ENCODE data around the gene PPIL4.
"Not testable (repeated sequence)": the region's sequence is repeated elsewhere in the genome, so short reads cannot be mapped to it uniquely, and the experiment has no call there.

- not testable (repeated sequence) for TF ChIP-seq GATA1 (IDR thresholded peaks at IDR 0.05; ENCODE audit: low read depth, low read length); POLR2A (IDR thresholded peaks at IDR 0.05; ENCODE audit: low read length)
Observed at GRCh38 chr6:149496597-149496996, 49.2 kb downstream of the PPIL4 start.

All from erythroblast (primary cell).